K562 (cell line): ENCODE data around the gene EEF2K. TPM values are rescaled to one million over a fixed set of nuclear protein-coding genes. Genes with fewer than 3 reads are reported as not detected.

Experiments used
- ATAC-seq: fragments of 200-7000 bp; cut with Tn5 transposase; 3 replicates; pipeline ENCODE4 v1.9.1; 2020; ENCODE audit warnings: moderate library complexity
- BruUV-seq: library from RNA; stranded (reverse); fragments of 400-500 nt; replicated peaks from 2 replicates; lab custom pipeline; 2021; lab: Mats Ljungman, UMichigan
- CTCF ChIA-PET: fragments of 300-600 bp; formaldehyde crosslinking; extraction: SDS; loops from one replicate; lab custom pipeline; 2021; ENCODE audit warnings: low intra/inter-chr PET ratio; lab: Yijun Ruan, JAX
- POLR2A ChIA-PET: fragments of 300-600, 350-650 bp; sonication (Branson Sonifier 250); formaldehyde crosslinking; extraction: SDS; loops from one replicate; lab custom pipeline; 2021; ENCODE audit warnings: antibody characterized with exemption, inconsistent platforms; lab: Yijun Ruan, JAX
- DNase-seq, 4 experiments: peaks; one replicate each; pipeline versions ENCODE4 v3.0.0 to v3.0.0-alpha.2; 2011 to 2018; ENCODE audit warnings: low spot score in 3 of 4, mixed read lengths in 3 of 4; ENCODE audit errors: extremely low read depth in 1 of 4
- FAIRE-seq: peaks from 2 replicates; lab custom pipeline; 2011; peaks lifted over from hg19 to GRCh38; lab: Jason Lieb, UNC
- H2AFZ ChIP-seq: 2 replicates; pipeline ENCODE4 v1.6.0; 2011; ENCODE audit warnings: low read depth, low read length, control low read depth, inconsistent platforms
- H3K27ac ChIP-seq: fragments of 200-600 bp; 3 replicates; pipeline ENCODE4 v1.8.0; 2011; ENCODE audit warnings: low read depth, mild to moderate bottlenecking, control low read depth, inconsistent platforms, low read length, moderate library complexity, mixed read lengths; ENCODE audit errors: extremely low read depth
- H3K27me3 ChIP-seq, 2 experiments: fragments of 300-600 bp in 1 of 2; 2 replicates in 1 of 2; 3 replicates in 1 of 2; pipeline versions ENCODE4 v1.6.0 to v1.8.0; 2011; ENCODE audit warnings: inconsistent platforms in 2 of 2, low read length in 2 of 2, mild to moderate bottlenecking in 1 of 2, mixed read lengths in 1 of 2, moderate library complexity in 1 of 2; ENCODE audit not compliant: control insufficient read depth in 2 of 2, insufficient read depth in 2 of 2
- H3K36me3 ChIP-seq: fragments of 300-600 bp; 3 replicates; pipeline ENCODE4 v1.8.0; 2011; ENCODE audit warnings: mild to moderate bottlenecking, low read length, inconsistent platforms; ENCODE audit not compliant: control insufficient read depth, insufficient read depth
- H3K4me1 ChIP-seq, 2 experiments: fragments of 200-600 bp in 1 of 2; replicated peaks in 1 of 2; 2 replicates in 1 of 2; 3 replicates in 1 of 2; pipeline versions ENCODE4 v1.5.1 to v1.8.0; 2011; ENCODE audit warnings: inconsistent platforms in 2 of 2, low read length in 2 of 2, mild to moderate bottlenecking in 1 of 2, mixed read lengths in 1 of 2, moderate library complexity in 1 of 2; ENCODE audit not compliant: control insufficient read depth in 2 of 2, insufficient read depth in 2 of 2
- H3K4me2 ChIP-seq: 2 replicates; pipeline ENCODE4 v1.6.1; 2011; ENCODE audit warnings: low read length, control low read depth, inconsistent platforms, mixed read lengths; ENCODE audit not compliant: insufficient read depth
- H3K4me3 ChIP-seq: fragments of 200-600 bp; sonication (generic), shearing (Covaris generic); 2 replicates; pipeline ENCODE4 v1.5.1; 2016; ENCODE audit warnings: control low read depth, inconsistent platforms
- H3K79me2 ChIP-seq: fragments of 200-600 bp; 3 replicates; pipeline ENCODE4 v1.8.0; 2011; ENCODE audit warnings: low read length, inconsistent platforms; ENCODE audit not compliant: control insufficient read depth, insufficient read depth
- H3K9ac ChIP-seq, 2 experiments: 2 replicates each; pipeline versions ENCODE4 v1.6.0 to v1.6.1; 2011; ENCODE audit warnings: low read depth in 2 of 2, low read length in 2 of 2, control low read depth in 1 of 2, inconsistent platforms in 1 of 2, mild to moderate bottlenecking in 1 of 2, mixed read lengths in 1 of 2; ENCODE audit not compliant: insufficient read depth in 1 of 2
- H3K9me1 ChIP-seq: one replicate; pipeline ENCODE4 v1.6.0; 2011; ENCODE audit warnings: inconsistent platforms, mild to moderate bottlenecking, low read length, moderate library complexity; ENCODE audit not compliant: control insufficient read depth, insufficient read depth
- H3K9me3 ChIP-seq: replicated peaks from 2 replicates; pipeline ENCODE4 v1.5.1; 2011; ENCODE audit warnings: low read depth, low read length, inconsistent platforms; ENCODE audit not compliant: control insufficient read depth, insufficient read depth
- H4K20me1 ChIP-seq: replicated peaks from 2 replicates; pipeline ENCODE4 v1.6.1; 2011; ENCODE audit warnings: low read length, inconsistent platforms, mixed read lengths; ENCODE audit not compliant: control insufficient read depth, insufficient read depth
- ASH1L ChIP-seq: fragments of 450-650 bp; IDR thresholded peaks from 2 replicates; pipeline ENCODE4 v1.6.1; 2018; ENCODE audit warnings: borderline replicate concordance, mild to moderate bottlenecking, low read depth; ENCODE audit not compliant: partially characterized antibody
- CBX3 ChIP-seq, 2 experiments: IDR thresholded peaks; 1 replicate in 1 of 2; 2 replicates in 1 of 2; pipeline ENCODE4 v1.6.1; 2012; ENCODE audit warnings: inconsistent platforms in 2 of 2, low read length in 2 of 2, borderline replicate concordance in 1 of 2, control low read depth in 1 of 2
- COPS2 ChIP-seq: fragments of 450-650 bp; conservative IDR thresholded peaks from 2 replicates; pipeline ENCODE4 v1.6.1; 2016; ENCODE audit warnings: mild to moderate bottlenecking, moderate library complexity
- ELK1 ChIP-seq: sonication (generic); formaldehyde crosslinking; IDR thresholded peaks from 2 replicates; pipeline ENCODE4 v1.8.1; 2022; ENCODE audit warnings: missing genetic modification reagents
- GABPB1 ChIP-seq: sonication (generic); formaldehyde crosslinking; IDR thresholded peaks from 2 replicates; pipeline ENCODE4 v1.8.0; 2022; ENCODE audit warnings: mild to moderate bottlenecking, missing genetic modification reagents
- HDAC2 ChIP-seq: fragments of 450-650 bp; IDR thresholded peaks from 2 replicates; pipeline ENCODE4 v1.6.1; 2016; ENCODE audit warnings: mild to moderate bottlenecking
- NELFE ChIP-seq: IDR thresholded peaks from 2 replicates; pipeline ENCODE4 v1.6.1; 2011; ENCODE audit warnings: mild to moderate bottlenecking; ENCODE audit not compliant: insufficient read depth, insufficient read length
- PTBP1 ChIP-seq: fragments of 200-400 bp; formaldehyde crosslinking; IDR thresholded peaks from 2 replicates; pipeline ENCODE4 v1.6.1; 2017; ENCODE audit warnings: low read depth, low read length
- RBM25 ChIP-seq: fragments of 200-400 bp; formaldehyde crosslinking; IDR thresholded peaks from 2 replicates; pipeline ENCODE4 v1.6.1; 2018; ENCODE audit warnings: low read length, low read depth, moderate library complexity; ENCODE audit not compliant: severe bottlenecking
- TRIM24 ChIP-seq, 2 experiments: fragments of 450-650 bp; IDR thresholded peaks; 2 replicates each; pipeline ENCODE4 v1.6.1; 2016
- ZNF316 ChIP-seq: fragments of 450-650 bp; IDR thresholded peaks from 2 replicates; pipeline ENCODE4 v1.6.1; 2016
- in situ Hi-C: fragments of 300-500 bp; cut with MboI; formaldehyde crosslinking; loops from 4 replicates; pipeline ENCODE4 v1.15.0; 2018; ENCODE audit warnings: inconsistent platforms, mixed read lengths
- intact Hi-C: fragments of 100-400 bp; cut with micrococcal nuclease; formaldehyde crosslinking; loops from 2 replicates; pipeline ENCODE4 v1.14.2; 2022
- polyA plus RNA-seq, 8 experiments: library from polyadenylated mRNA; depleted of rRNA in 4 of 8; stranded (reverse) in 5 of 8; unstranded in 3 of 8; fragments of >200 nt; fragmentation: Nextera tagmentation in 2 of 8; fragmentation: Illumina TruSeq in 1 of 8; extraction: Ambion mirVana in 2 of 8; extraction: Trizol in 1 of 8; gene quantifications; 2 replicates each; pipeline versions ENCODE4 v1.2.1 to v1.2.3, GENCODE V29; 2011 to 2014; ENCODE audit warnings: inconsistent platforms in 1 of 8, missing spikeins in 1 of 8
- total RNA-seq, 7 experiments: library from RNA; depleted of rRNA in 6 of 7; stranded (reverse); fragments of >200 nt in 6 of 7; fragmentation: Illumina TruSeq in 2 of 7; extraction: Trizol in 2 of 7; gene quantifications; 2 replicates each; pipeline versions ENCODE4 v1.2.1 to v1.2.3, GENCODE V29; 2011 to 2021; ENCODE audit warnings: low replicate concordance in 1 of 7
- TF ChIP-seq, protein P1 (sequence below): fragments of 450-650 bp; IDR thresholded peaks from 2 replicates; pipeline ENCODE4 v1.6.1; 2018; ENCODE audit warnings: mild to moderate bottlenecking, low read depth; ENCODE audit not compliant: partially characterized antibody
- TF ChIP-seq, protein P2 (sequence below): fragments of 450-650 bp; conservative IDR thresholded peaks from 2 replicates; pipeline ENCODE4 v1.6.1; 2016; ENCODE audit warnings: missing genetic modification characterization, low read depth, mild to moderate bottlenecking, control low read depth, missing compliant biosample characterization

The EEF2K gene
- total and polyA plus RNA-seq, 9 of the 15 experiments (the other 6 are each of a cell fraction or from before 2014, with no cell fraction given), result 3.0 to 35.2 (median 12.2) TPM

GRCh38 chr16:22336581-22336980, 130.5 kb downstream of the EEF2K start:
- no peaks in the 10 kb centered on the region for H3K4me1 ChIP-seq
- ChIA-PET POLR2A (interaction anchor here (0.7 to 0.9 kb wide), 2 partner anchors 14 to 15 kb away, joined by 3 read pairs; no protein-coding TSS in a partner anchor), CTCF (no interaction called here)
- H3K9ac ChIP-seq, result no peak overlapping the region
- H3K9me3 ChIP-seq, result peaks cover 7% of the 10 kb centered on the region
- DNase-seq (no peak), FAIRE-seq (no peak), ATAC-seq (no peak)
- H3K9me1 ChIP-seq, result no peaks in the 10 kb centered on the region
- BruUV-seq, result no TSS peak
- H3K4me3 ChIP-seq, result no peak overlapping the region
- TF ChIP-seq NELFE (no peak), TRIM24 (IDR thresholded peaks at IDR 0.05) (0 out of 4 replicates have a peak, but pooled peaks of 1 of the 2 experiments have one; percentile 23), CBX3 (IDR thresholded peaks at IDR 0.05; ENCODE audit: borderline replicate concordance in 1 of 2, low read length in 2 of 2) (peak in 1 of 2 experiments; percentile 12; a peak in 1 of 3 replicates)
- TF ChIP-seq, protein P1, sequence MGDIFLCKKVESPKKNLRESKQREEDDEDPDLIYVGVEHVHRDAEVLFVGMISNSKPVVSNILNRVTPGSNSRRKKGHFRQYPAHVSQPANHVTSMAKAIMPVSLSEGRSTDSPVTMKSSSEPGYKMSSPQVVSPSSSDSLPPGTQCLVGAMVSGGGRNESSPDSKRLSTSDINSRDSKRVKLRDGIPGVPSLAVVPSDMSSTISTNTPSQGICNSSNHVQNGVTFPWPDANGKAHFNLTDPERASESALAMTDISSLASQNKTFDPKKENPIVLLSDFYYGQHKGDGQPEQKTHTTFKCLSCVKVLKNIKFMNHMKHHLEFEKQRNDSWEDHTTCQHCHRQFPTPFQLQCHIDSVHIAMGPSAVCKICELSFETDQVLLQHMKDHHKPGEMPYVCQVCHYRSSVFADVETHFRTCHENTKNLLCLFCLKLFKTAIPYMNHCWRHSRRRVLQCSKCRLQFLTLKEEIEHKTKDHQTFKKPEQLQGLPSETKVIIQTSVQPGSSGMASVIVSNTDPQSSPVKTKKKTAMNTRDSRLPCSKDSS, result peak; percentile 73
- H2AFZ ChIP-seq, result no peak overlapping the region
- intact Hi-C loops, result no loop called here
- no peaks in the 10 kb centered on the region for H3K27me3 ChIP-seq
- no peak overlapping the region for H3K27ac ChIP-seq
- in situ Hi-C loops, result no loop called here
- no peak overlapping the region for H3K4me2 ChIP-seq
- peaks cover 47% of the 10 kb centered on the region for H3K36me3 ChIP-seq
- no peaks in the 10 kb centered on the region for H3K79me2 ChIP-seq
- no peaks in the 10 kb centered on the region for H4K20me1 ChIP-seq

DNA sequence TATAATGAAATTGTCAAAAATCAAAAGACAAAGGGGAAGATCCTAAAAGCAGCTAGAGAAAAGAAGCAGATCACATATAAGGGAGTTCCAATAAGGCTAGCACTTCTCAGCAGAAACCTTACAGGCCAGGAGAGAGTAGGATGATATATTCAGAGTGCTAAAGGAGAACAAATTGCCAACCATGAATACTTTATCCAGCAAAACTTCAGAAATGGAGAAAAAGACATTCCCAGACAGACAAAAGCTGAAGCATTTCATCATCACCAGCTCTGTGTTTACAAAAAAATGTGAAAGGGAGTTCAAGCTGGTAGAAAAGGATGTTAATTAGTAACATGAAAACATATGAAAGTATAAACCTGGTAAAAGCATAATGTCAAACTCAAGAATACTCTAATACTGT, 131.0 kb downstream of the EEF2K start:
- Histone ChIP-seq H3K4me3 (no peak overlapping the region), H2AFZ (no peak overlapping the region), H3K9ac (no peak overlapping the region), H3K27me3 (no peaks in the 10 kb centered on the region), H3K27ac (no peak overlapping the region), H3K9me1 (no peaks in the 10 kb centered on the region), H3K79me2 (no peaks in the 10 kb centered on the region), H3K36me3 (peaks cover 42% of the 10 kb centered on the region), H4K20me1 (no peaks in the 10 kb centered on the region), H3K4me2 (no peak overlapping the region), H3K4me1 (no peaks in the 10 kb centered on the region), H3K9me3 (peaks cover 7% of the 10 kb centered on the region)
- ChIA-PET CTCF (no interaction called here), POLR2A (interaction anchor here (0.7 to 0.9 kb wide), 2 partner anchors 13 to 16 kb away, joined by 3 read pairs; no protein-coding TSS in a partner anchor)
- intact Hi-C loops, result no loop called here
- no peak for DNase-seq
- in situ Hi-C loops, result no loop called here
- no peak for FAIRE-seq
- BruUV-seq, result no TSS peak
- no peak for ATAC-seq
- TF ChIP-seq PTBP1, result no peak
- TF ChIP-seq ASH1L, result no peak
- TF ChIP-seq ELK1 (CRISPR knock-in tag), result no peak
- no peak for TF ChIP-seq GABPB1 (CRISPR knock-in tag)
- no peak for TF ChIP-seq ZNF316
- peak; percentile 43 for TF ChIP-seq RBM25
- no peak for TF ChIP-seq COPS2
- TF ChIP-seq, protein P2, sequence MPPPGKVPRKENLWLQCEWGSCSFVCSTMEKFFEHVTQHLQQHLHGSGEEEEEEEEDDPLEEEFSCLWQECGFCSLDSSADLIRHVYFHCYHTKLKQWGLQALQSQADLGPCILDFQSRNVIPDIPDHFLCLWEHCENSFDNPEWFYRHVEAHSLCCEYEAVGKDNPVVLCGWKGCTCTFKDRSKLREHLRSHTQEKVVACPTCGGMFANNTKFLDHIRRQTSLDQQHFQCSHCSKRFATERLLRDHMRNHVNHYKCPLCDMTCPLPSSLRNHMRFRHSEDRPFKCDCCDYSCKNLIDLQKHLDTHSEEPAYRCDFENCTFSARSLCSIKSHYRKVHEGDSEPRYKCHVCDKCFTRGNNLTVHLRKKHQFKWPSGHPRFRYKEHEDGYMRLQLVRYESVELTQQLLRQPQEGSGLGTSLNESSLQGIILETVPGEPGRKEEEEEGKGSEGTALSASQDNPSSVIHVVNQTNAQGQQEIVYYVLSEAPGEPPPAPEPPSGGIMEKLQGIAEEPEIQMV, result no peak
- no peak for TF ChIP-seq HDAC2
